Testis (tissue), 2 donors: ENCODE measurements around the gene HLF.

ENCODE experiments used
- POLR2A ChIP-seq: fragments of 450-650 bp; IDR thresholded peaks from one replicate; pipeline ENCODE4 v1.6.1; 2017; ENCODE audit warnings: antibody characterized with exemption, mild to moderate bottlenecking, moderate library complexity
- TF ChIP-seq, protein P1 (sequence below), 3 experiments: fragments of 450-650 bp in 2 of 3; fragments of 200-600 bp in 1 of 3; sonication (generic) in 1 of 3; IDR thresholded peaks; one replicate each; pipeline ENCODE4 v1.5.1; 2016 to 2019; ENCODE audit warnings: antibody characterized with exemption in 3 of 3, mild to moderate bottlenecking in 2 of 3, moderate library complexity in 1 of 3

GRCh38 chr17:55314784-55315491, 50.2 kb downstream of the HLF start:
- TF ChIP-seq, protein P1, sequence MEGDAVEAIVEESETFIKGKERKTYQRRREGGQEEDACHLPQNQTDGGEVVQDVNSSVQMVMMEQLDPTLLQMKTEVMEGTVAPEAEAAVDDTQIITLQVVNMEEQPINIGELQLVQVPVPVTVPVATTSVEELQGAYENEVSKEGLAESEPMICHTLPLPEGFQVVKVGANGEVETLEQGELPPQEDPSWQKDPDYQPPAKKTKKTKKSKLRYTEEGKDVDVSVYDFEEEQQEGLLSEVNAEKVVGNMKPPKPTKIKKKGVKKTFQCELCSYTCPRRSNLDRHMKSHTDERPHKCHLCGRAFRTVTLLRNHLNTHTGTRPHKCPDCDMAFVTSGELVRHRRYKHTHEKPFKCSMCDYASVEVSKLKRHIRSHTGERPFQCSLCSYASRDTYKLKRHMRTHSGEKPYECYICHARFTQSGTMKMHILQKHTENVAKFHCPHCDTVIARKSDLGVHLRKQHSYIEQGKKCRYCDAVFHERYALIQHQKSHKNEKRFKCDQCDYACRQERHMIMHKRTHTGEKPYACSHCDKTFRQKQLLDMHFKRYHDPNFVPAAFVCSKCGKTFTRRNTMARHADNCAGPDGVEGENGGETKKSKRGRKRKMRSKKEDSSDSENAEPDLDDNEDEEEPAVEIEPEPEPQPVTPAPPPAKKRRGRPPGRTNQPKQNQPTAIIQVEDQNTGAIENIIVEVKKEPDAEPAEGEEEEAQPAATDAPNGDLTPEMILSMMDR (IDR thresholded peaks at IDR 0.05) = no peak
- TF ChIP-seq POLR2A = no peak
